HEK293T (cell line): Measurements from ENCODE around the gene ARID4B.

Experiments used
- FOXA1 ChIP-seq: fragments of 450-650 bp; IDR thresholded peaks from 2 replicates; pipeline ENCODE4 v1.6.1; 2016; ENCODE audit warnings: mild to moderate bottlenecking
- FOXK2 ChIP-seq: fragments of 450-650 bp; IDR thresholded peaks from 2 replicates; pipeline ENCODE4 v1.6.1; 2016; ENCODE audit warnings: mild to moderate bottlenecking
- HDGF ChIP-seq: fragments of 450-650 bp; IDR thresholded peaks from 2 replicates; pipeline ENCODE4 v1.6.1; 2017; ENCODE audit warnings: antibody characterized with exemption, borderline replicate concordance
- SUZ12 ChIP-seq: fragments of 450-650 bp; IDR thresholded peaks from 2 replicates; pipeline ENCODE4 v1.6.1; 2016; ENCODE audit warnings: mild to moderate bottlenecking

GRCh38 chr1:235199441-235199840, 128.5 kb downstream of the ARID4B start:
- no peak for TF ChIP-seq FOXA1
- TF ChIP-seq FOXK2, result no peak
- TF ChIP-seq SUZ12, result no peak
- TF ChIP-seq HDGF, result no peak
